ENCODE results near the gene PLA2G4C. TPM values are rescaled to one million over a fixed set of nuclear protein-coding genes. Genes with fewer than 3 reads are reported as not detected.

The PLA2G4C gene
- total RNA-seq, 2 experiments from 2014 or later = 4.3 to 5.3 TPM

GRCh38 chr19:48029431-48029830 lies 81.2 kb downstream of the PLA2G4C start:
- peaks cover 4% of the 10 kb centered on the region for H3K4me1 Mint-ChIP-seq
- H3K36me3 Mint-ChIP-seq (ENCODE audit: low read depth) = no peaks in the 10 kb centered on the region
- ChIA-PET POLR2A (no interaction called here), CTCF (no interaction called here)
- H3K27ac Mint-ChIP-seq = no peak overlapping the region
- no peak for DNase-seq
- no peak overlapping the region for H3K4me3 Mint-ChIP-seq
- peaks cover 13% of the 10 kb centered on the region for H3K27me3 Mint-ChIP-seq
- no peaks in the 10 kb centered on the region for H3K9me3 Mint-ChIP-seq

DNA sequence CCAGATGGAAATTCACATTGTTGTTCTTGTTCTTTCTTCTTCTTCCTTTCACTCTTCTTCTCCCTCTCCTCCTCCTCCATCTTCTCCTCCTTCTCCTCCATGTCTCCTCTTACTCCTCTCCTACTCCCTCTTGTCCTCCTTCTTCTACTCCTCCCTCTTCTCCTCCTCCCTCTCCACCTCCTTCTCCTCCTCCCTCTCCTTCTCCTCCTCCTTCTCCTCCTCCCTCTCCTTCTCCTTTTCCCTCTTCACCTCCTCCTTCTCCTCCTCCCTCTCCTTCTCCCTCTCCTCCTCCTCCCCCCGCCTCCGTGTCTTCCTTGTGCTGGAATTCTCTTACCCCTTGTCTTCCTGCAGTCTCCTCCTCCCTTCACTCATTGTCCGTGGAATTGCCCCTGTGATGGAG lies 85.1 kb downstream of the PLA2G4C start:
- Mint-ChIP-seq H3K4me1 (peaks cover 4% of the 10 kb centered on the region), H3K9me3 (no peaks in the 10 kb centered on the region), H3K27me3 (peaks cover 16% of the 10 kb centered on the region), H3K27ac (no peak overlapping the region), H3K36me3 (ENCODE audit: low read depth) (no peaks in the 10 kb centered on the region), H3K4me3 (no peak overlapping the region)
- no peak for DNase-seq
- POLR2A ChIA-PET = no interaction called here
- CTCF ChIA-PET = no interaction called here

- H3K27me3 Mint-ChIP-seq = peaks cover 16% of the 10 kb centered on the region
- no peak overlapping the region for H3K27ac Mint-ChIP-seq
- no peaks in the 10 kb centered on the region for H3K36me3 Mint-ChIP-seq (ENCODE audit: low read depth)
- no peak for DNase-seq
- CTCF ChIA-PET = no interaction called here
- no peaks in the 10 kb centered on the region for H3K4me1 Mint-ChIP-seq
- POLR2A ChIA-PET = no interaction called here
- no peaks in the 10 kb centered on the region for H3K9me3 Mint-ChIP-seq
- H3K4me3 Mint-ChIP-seq = no peak overlapping the region
These were observed 87.1 kb downstream of the PLA2G4C start for GRCh38 chr19:48023518-48023917.

DNA sequence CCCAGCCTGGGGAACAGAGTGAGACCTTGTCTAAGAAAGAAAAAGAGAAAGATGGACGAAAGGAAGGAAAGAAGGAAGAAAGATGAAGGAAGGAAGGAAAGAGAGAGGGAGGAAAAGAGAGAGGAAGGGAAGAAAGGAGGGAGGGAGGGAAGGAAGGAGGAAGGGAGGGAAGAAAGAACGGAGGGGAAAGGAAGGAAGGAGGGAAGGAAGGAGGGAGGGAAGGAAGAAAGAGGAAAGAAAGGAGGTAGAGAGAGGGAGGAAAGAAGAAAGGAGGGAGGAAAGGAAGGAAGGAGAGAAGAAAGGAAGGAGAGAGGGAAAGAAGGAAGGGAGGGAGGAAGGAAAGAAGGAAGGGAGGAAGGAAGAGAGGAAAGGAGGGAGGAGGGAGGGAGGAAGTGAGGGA lies 87.6 kb downstream of the PLA2G4C start:
- CTCF ChIA-PET = no interaction called here
- Mint-ChIP-seq H3K27me3 (peaks cover 18% of the 10 kb centered on the region), H3K9me3 (no peaks in the 10 kb centered on the region), H3K4me1 (no peaks in the 10 kb centered on the region), H3K27ac (no peak overlapping the region), H3K4me3 (no peak overlapping the region), H3K36me3 (ENCODE audit: low read depth) (no peaks in the 10 kb centered on the region)
- no peak for DNase-seq
- POLR2A ChIA-PET = no interaction called here

- no peaks in the 10 kb centered on the region for H3K9me3 Mint-ChIP-seq
- CTCF ChIA-PET = interaction anchor here (0.7 kb wide), 2 partner anchors 648 to 1184 kb away, joined by 4 to 5 read pairs; no protein-coding TSS in a partner anchor
- no peaks in the 10 kb centered on the region for H3K36me3 Mint-ChIP-seq (ENCODE audit: low read depth)
- no peak overlapping the region for H3K27ac Mint-ChIP-seq
- DNase-seq = no peak
- POLR2A ChIA-PET = no interaction called here
- no peaks in the 10 kb centered on the region for H3K4me1 Mint-ChIP-seq
- H3K4me3 Mint-ChIP-seq = no peak overlapping the region
- H3K27me3 Mint-ChIP-seq = peaks cover 18% of the 10 kb centered on the region
These were observed 89.9 kb downstream of the PLA2G4C start for GRCh38 chr19:48020686-48021085.

DNA sequence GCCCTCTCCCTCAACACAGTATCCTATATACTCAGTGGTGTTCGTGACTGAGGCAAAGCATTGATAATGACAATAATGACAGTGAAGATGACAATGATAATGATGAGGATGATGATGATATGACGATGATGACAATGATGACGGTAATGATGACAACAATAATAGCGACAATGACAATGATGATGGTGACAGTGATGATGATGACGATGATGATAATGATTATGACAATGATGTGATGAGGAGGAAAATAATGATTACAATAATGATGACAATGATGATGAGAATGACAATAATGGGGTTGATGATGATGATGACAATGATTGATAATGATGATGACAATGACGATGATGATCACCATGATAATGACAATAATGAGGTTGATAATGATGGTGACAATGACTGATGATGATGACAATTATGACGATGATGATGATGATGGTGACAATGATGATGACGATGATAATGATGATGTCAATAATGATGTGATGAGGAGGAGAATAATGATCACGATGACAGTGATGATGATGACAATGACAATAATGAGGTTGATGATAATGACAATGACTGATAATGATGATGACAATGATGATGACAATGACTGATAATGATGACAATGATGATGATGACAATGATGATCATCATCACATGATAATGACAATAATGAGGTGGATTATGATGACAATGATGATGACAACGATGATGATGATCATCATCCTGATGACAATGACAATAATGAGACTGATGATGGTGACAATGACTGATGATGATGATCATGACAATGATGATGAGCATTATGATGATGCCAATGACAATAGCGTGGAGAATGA lies 99.5 kb downstream of the PLA2G4C start:
- no peak overlapping the region for H3K27ac Mint-ChIP-seq
- H3K9me3 Mint-ChIP-seq = peaks cover 6% of the 10 kb centered on the region
- peaks cover 4% of the 10 kb centered on the region for H3K27me3 Mint-ChIP-seq
- no peak for DNase-seq
- H3K4me3 Mint-ChIP-seq = no peak overlapping the region
- ChIA-PET CTCF (no interaction called here), POLR2A (no interaction called here)
- H3K4me1 Mint-ChIP-seq = no peaks in the 10 kb centered on the region
- H3K36me3 Mint-ChIP-seq (ENCODE audit: low read depth) = no peaks in the 10 kb centered on the region

GRCh38 chr19:48006762-48007161 lies 103.9 kb downstream of the PLA2G4C start:
- POLR2A ChIA-PET = no interaction called here
- no peak overlapping the region for H3K4me3 Mint-ChIP-seq
- CTCF ChIA-PET = interaction anchor here (0.7 kb wide), 1 partner anchor 98 kb away, joined by 3 read pairs; no protein-coding TSS in a partner anchor
- no peaks in the 10 kb centered on the region for H3K36me3 Mint-ChIP-seq (ENCODE audit: low read depth)
- peaks cover 6% of the 10 kb centered on the region for H3K9me3 Mint-ChIP-seq
- H3K4me1 Mint-ChIP-seq = no peaks in the 10 kb centered on the region
- no peak for DNase-seq
- H3K27me3 Mint-ChIP-seq = peaks cover 2% of the 10 kb centered on the region
- H3K27ac Mint-ChIP-seq = no peak overlapping the region

GRCh38 chr19:48004236-48004635 lies 106.4 kb downstream of the PLA2G4C start:
- no peak overlapping the region for H3K27ac Mint-ChIP-seq
- H3K27me3 Mint-ChIP-seq = peaks cover 2% of the 10 kb centered on the region
- no peaks in the 10 kb centered on the region for H3K36me3 Mint-ChIP-seq (ENCODE audit: low read depth)
- ChIA-PET POLR2A (no interaction called here), CTCF (no interaction called here)
- DNase-seq = no peak
- no peaks in the 10 kb centered on the region for H3K4me1 Mint-ChIP-seq
- no peak overlapping the region for H3K4me3 Mint-ChIP-seq
- peaks cover 6% of the 10 kb centered on the region for H3K9me3 Mint-ChIP-seq

DNA sequence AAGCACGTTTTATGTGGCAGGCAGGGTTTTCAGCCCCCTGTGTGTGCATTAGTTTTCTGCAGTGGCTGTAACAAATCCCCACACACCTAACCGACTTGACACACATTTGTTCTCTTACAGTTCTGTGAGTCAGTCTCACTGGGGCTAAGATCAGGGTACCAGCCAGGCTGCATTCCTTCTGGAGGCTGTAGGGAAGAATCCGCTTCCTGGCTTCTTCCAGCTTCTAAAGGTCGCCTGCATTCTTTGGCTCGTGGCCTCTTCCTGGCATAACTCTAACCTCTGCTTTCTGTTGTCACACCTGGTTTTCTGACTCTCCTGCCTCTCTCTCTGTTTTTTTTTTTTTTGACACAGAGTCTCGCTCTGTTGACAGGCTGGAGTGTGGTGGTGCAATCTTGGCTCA lies 109.8 kb downstream of the PLA2G4C start:
- Mint-ChIP-seq H3K27me3 (peaks cover 6% of the 10 kb centered on the region), H3K4me1 (no peaks in the 10 kb centered on the region), H3K9me3 (no peaks in the 10 kb centered on the region), H3K4me3 (no peak overlapping the region), H3K36me3 (ENCODE audit: low read depth) (no peaks in the 10 kb centered on the region), H3K27ac (no peak overlapping the region)
- ChIA-PET CTCF (interaction anchor here (0.6 kb wide), 2 partner anchors 218 to 229 kb away, joined by 3 to 4 read pairs; no protein-coding TSS in a partner anchor), POLR2A (no interaction called here)
- no peak for DNase-seq

GRCh38 chr19:47998800-47999199 lies 111.8 kb downstream of the PLA2G4C start:
- no peak overlapping the region for H3K4me3 Mint-ChIP-seq
- no peaks in the 10 kb centered on the region for H3K4me1 Mint-ChIP-seq
- no peaks in the 10 kb centered on the region for H3K9me3 Mint-ChIP-seq
- no peak overlapping the region for H3K27ac Mint-ChIP-seq
- DNase-seq = no peak
- POLR2A ChIA-PET = no interaction called here
- no peaks in the 10 kb centered on the region for H3K36me3 Mint-ChIP-seq (ENCODE audit: low read depth)
- H3K27me3 Mint-ChIP-seq = peaks cover 8% of the 10 kb centered on the region
- CTCF ChIA-PET = interaction anchor here (0.6 kb wide), 2 partner anchors 14 to 173 kb away, joined by 4 to 5 read pairs; no protein-coding TSS in a partner anchor

Other genes starting within 250 kb of the PLA2G4C start
- not detected for gene SULT2A1, start 224.5 kb downstream of the PLA2G4C start, total RNA-seq
- gene BSPH1, start 118.6 kb downstream of the PLA2G4C start, total RNA-seq = not detected
- not detected for gene ELSPBP1, start 116.2 kb downstream of the PLA2G4C start, total RNA-seq
- gene CABP5, start 66.7 kb downstream of the PLA2G4C start, total RNA-seq = not detected
- gene LIG1, start 59.5 kb upstream of the PLA2G4C start, total RNA-seq = 100 to 1,000 TPM; 200 to 206 TPM
- 1 to 10 TPM; 6.9 to 9.3 TPM for gene ZSWIM9, start 59.9 kb upstream of the PLA2G4C start, total RNA-seq
- 100 to 1,000 TPM; 174 to 189 TPM for gene CARD8, start 145.1 kb upstream of the PLA2G4C start, total RNA-seq
- not detected for gene ZNF114, start 159.3 kb upstream of the PLA2G4C start, total RNA-seq
- 100 to 1,000 TPM; 444 to 544 TPM for gene EMP3, start 214.7 kb upstream of the PLA2G4C start, total RNA-seq